OCI-M2 (cell line): Measurements from ENCODE around the gene KCTD2.

Experiments
- DNase-seq: peaks from one replicate; lab custom pipeline; 2025; ENCODE audit not compliant: unreplicated experiment; lab: John Stamatoyannopoulos, UW

The KCTD2 gene

DNA sequence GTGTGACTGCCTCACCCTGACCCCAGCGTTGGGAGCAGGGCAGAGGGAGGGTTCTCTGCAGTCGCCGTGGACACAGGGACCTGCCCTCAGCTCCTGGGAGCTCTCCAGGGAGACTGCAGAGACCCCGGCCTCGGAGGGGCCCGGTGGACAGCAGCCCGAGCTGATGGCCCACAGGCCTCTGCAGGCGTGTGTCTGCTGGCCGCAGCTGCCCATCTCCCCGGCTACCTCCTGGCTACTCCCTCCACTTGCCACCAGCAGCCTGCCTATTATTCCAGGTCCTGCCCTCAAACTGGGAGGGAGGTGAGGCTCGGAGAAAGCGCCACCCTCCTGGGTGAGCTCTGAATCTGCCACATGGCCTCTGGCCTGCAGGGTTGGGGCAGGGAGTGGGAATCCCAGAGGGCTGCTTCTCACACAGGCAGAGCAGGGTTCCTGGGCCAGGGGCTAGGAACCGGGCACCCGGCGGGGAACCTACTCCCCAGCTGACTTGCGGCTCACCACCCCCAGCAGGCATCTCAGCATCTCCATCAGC, 47.9 kb downstream of the KCTD2 start:
- DNase-seq: no peak

DNA sequence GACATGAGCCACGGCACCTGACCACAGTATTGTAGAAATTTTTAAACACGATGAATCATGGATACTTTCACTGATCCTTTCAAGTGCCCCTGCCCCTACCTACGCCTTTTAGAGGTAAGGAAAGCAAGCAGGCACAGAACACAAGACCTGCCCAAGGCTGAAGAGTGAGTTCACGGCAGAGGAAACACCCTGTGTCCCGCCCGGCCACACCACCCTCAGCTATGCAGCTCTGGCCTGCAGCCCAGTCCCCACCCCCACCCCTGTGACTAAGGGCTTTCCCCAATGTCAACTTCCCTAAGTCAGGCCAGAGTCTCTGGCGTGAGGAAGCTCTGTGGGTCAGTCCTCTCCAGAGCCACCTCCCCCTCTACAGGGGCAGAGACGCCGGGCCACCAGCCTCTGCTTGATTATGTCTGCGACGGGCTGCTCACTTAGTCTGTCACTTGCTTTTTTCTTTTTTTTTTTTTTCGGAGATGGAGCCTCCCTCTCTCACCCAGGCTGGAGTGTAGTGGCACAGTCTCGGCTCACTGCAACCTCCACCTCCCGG, 49.1 kb downstream of the KCTD2 start:
- DNase-seq: no peak

DNA sequence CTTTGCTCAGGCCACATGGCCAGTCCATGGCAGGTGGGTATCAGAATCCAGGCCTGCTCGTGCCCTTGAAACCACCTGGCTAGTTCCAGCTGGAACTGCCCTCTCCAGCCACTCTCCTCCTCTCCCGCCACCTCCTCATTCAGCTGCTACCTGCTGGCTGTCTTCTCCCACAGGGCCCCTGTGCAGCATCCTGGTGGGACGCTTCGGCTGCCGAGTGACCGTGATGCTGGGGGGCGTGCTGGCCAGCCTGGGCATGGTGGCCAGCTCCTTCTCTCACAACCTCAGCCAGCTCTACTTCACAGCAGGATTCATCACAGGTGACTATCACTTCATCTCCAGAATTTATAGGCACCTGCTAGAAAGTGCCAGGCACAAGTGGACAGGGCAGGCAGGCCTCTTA, 50.8 kb downstream of the KCTD2 start:
- no peak for DNase-seq

DNA sequence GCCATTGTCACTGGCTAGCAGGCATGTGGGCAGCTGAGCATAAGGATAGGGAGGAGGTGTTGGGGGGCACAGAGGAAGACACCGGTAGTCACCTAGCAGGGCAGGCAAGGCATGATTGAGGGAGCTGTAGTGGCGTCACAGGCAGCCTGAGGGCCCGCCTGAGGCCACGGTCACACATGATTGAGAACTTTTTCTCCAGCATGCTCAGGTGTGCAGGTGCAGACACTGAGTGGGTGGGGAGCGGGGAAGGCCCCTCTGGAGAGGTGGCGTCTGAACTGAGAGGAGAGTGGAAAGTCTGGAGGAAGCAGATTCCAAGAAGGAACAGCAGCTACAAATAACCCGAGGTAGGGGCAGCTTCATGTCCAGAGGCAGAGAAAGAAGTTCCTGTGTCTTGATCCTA, 51.8 kb downstream of the KCTD2 start:
- no peak for DNase-seq

DNA sequence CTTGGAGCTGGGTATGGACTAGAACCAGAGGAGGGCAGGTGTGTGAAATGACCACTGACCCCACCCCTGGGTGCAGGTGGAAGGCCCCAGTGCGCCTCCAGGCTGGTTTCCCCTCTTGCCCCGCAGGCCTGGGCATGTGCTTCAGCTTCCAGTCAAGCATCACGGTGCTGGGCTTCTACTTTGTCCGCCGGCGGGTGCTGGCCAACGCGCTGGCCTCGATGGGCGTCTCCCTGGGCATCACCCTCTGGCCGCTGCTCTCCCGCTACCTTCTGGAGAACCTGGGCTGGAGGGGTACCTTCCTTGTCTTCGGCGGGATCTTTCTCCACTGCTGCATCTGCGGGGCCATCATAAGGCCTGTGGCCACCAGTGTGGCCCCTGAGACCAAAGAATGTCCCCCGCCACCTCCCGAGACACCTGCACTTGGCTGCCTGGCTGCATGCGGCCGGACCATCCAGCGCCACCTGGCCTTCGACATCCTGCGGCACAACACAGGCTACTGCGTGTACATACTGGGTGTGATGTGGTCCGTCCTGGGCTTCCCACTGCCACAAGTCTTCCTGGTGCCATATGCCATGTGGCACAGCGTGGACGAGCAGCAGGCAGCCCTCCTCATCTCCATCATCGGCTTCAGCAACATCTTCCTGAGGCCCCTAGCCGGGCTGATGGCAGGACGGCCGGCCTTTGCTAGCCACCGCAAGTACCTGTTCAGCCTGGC, 53.0 kb downstream of the KCTD2 start:
- DNase-seq: no peak

DNA sequence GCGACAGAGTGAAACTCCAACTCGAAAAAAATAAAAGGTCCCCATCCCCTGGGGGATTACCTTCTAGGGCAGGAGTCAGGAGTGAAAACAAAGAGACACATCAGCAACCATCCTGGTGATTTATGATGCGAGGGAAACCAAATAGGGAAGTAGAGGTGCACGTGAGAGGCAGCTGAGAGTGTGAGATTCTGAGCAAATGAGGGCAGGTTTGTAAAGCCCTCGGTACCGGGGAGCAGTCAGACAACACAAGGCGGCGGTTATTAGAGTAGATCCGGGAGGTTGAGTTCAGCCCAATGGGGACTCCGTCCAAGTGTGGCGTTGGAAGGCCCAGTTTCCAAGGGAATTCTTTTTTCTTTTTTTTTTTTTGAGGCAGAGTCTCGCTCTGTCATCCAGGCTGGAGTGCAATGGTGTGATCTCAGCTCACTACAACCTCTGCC, 55.4 kb downstream of the KCTD2 start:
- no peak for DNase-seq

DNA sequence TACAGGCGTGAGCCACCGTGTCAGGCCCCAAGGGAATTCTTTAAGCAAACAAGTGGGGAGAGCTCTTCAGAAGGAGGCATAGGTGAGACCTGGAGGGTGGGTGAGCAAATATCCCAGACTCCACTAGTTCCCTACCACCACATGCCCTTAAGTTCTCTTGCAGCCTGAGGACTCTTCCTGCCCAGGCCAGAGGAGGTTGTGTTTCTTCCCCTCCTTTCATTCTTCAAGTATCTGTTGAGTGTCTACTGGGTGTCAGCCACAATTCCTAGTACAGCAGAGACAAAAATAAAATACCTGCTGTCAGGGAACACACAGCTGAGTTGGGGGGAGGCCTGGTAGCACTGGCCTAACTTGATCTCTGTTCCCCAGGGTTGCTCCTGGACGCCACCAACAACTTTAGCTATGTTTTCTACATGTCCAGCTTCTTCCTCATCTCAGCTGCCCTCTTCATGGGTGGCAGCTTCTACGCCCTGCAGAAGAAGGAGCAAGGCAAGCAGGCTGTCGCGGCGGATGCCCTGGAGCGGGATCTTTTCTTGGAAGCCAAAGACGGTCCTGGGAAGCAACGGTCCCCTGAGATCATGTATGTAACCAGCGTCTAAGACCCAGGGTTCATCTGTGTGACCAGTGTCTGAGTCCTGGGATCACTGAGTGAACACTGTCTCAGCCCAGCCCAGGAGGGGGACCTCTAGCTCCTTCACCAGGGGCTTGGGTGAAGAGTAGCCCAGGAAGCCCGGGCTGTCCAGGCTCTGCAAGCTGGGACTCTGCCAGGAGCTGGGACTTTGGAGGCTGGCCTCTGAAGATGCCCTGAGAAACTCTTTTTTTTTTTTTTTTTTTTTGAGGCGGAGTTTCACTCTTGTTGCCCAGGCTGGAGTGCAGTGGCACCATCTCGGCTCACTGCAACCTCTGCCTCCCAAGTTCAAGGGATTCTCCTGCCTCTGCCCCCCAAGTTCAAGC, 56.9 kb downstream of the KCTD2 start:
- no peak for DNase-seq

DNA sequence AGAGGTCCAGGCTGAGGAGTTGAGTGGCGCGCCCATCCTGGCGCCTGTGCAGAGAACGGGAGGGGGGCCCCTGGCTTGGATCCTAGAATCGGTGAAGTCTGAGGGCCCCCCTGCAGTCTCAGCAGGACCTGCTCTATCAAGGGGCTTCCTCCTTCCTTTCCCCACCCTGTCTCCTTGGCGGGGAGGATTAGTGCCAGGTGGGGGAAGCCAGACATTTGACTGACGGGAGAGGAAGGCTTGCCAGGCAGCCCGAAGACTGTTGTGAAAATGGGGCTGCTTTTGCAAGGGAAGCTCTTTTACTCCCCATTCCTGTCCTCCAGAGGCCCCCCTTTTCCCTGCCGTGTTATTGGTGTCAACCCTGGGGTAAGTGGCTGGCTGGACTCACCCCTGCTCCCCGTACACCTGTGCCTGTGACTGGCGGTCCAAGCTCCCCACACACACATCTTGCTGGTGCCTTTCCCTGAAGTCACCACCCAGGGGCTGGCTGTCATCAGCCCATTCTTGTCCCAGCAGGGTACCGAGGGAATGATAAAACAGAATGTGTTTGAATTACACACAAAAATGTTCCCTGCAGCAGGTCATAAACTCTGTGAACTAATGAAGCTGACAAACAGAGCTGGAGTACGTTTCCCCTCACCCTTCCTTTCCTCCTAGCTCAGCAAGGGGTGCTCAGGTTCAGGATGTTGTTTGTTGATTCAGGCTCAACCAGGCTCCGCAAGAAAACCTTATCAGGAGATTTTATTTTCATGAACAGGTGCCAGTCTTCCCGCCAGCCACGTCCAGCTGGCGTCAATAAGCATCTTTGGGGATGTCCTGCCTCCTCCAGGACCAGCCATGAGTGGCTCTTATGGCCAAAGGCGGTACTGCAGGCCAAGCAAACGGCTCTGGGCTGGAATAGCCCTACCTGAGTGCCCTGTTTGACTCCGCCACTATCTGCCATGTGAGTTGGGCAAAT, 58.4 kb downstream of the KCTD2 start:
- DNase-seq: no peak

DNA sequence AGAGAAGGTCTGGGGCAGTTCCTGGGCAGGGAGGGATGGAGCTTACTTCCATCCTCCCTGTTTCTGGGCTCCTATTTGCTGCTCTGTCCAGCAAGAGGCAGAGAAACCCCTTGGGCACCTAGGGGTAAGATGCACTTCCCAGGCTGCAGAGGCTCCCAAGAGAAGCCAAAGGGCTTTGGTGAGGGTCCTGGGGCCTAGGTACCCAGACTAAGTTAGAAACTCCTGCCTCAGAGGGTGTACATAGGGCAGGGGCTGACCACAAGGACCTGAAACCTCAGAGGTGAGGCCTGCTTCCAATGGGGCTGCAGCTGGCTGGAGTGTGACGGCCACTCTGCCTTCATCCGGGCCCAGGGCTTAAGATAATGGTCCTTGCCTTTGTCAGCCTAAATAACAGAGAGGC, 61.2 kb downstream of the KCTD2 start:
- DNase-seq: no peak

DNA sequence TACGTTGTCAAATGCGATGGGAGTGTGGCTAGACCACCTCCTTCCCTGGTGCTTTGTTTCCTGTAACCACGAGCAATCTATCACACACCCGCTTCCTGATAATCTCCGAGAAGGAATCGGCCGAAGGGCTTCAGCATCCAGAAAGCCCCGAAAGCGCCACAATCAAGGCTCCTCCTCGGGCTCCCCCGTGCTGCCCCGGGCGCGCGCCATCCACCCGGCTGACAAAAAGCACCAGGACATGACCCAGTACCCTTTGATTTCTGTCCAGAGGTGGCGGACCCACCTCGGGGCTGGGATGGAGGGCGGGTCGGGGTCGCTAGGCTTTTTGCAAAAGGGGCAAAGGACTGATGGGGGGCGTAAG, 62.0 kb downstream of the KCTD2 start:
- DNase-seq: no peak

DNA sequence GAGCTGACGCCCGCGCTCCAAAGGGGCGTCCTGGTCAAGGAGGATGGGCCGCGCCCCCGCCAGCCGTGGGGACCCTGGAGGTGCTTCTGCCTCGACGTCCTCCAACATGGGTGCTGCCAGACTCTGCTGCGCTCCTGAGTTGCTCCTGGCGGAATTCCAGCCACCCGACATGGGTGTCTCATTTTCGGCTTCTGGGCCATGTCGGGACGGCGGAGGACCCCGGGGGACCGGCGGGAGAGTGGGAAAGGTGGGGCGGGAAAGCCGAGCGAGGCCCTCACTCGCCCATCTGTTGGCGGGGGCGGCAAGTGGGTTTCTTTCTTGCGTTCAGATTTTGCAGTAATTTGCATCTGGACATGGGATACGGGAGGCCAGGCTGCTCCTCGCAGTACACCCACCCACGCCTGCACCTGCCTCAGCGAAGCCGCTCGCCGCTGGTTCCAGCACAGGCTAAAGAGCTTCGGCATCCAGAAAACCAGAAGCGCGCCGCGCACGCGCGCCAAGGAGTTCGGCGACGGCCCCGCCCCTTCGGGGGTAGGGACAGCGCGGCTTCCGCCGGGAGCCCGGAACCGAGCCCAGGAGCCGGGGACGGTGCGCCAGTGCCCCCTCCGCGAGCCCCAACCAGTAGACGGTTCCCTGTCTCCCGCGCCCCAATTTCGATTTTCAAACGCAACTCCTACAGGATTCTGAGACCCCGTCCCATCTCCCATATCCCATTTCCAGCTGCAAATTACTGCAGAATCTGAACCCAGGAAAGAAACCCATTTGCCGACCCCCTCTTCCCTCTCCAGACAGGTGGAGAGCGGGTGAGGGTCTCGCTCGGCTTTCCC, 62.6 kb downstream of the KCTD2 start, which contains the start of gene ARMC7:
Gene ARMC7, plus strand, starts transcription at position 563 of the 827 bp plus-strand sequence. CDS start 320 bp downstream, outside the sequence.
- no peak for DNase-seq

DNA sequence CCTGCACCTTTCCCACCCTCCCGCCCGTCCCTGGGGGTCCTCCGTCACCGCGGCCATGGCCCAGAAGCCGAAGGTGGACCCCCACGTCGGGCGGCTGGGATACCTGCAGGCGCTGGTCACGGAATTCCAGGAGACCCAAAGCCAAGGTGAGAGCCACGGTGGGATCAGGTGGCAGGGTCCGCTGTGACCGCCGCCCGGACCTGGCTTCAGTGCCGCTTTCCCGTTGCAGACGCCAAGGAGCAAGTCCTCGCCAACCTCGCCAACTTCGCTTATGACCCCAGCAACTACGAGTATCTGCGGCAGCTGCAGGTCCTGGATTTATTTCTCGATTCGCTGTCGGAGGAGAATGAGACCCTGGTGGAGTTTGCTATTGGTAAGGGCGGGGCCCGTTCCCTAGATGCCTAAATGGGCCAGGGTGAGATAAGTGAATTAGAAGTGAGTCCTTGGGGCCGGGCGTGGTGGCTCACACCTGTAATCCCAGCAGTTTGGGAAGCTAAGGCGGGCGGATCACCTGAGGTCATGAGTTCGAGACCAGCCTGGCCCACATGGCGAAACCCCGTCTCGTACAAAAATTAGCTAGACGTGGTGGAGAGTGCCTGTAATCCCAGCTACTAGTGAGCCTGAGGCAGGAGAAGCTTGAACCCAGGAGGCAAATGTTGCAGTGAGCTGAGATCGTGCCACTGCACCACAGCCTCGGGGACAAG, 63.4 kb downstream of the KCTD2 start:
- DNase-seq: no peak

DNA sequence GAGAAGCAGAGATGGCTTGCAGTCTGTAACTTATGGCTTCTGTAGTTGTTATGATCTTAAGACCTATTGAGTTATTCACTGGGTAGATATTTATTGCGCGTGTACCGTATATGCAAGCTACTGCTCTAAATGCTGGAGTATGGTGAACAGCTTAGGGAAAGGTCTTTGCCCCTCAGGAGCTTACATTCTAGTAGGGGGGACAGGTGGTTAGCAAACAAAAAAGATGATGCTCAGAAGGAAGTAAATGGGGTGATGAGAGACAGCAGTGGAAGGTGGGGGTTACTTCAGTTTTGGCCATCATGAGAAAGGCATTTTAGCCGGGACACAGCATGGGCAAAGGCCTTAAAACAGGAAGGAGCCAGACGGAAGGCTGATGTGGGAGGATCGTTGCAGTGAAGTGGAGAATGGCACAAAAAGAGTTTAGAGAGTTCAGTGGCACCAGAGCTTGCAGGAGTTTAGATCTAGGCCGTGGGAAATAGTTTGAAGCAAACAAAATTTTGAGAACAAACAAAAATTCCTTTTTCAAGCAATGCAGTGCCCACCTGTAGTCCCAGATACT, 64.8 kb downstream of the KCTD2 start:
- DNase-seq: no peak

DNA sequence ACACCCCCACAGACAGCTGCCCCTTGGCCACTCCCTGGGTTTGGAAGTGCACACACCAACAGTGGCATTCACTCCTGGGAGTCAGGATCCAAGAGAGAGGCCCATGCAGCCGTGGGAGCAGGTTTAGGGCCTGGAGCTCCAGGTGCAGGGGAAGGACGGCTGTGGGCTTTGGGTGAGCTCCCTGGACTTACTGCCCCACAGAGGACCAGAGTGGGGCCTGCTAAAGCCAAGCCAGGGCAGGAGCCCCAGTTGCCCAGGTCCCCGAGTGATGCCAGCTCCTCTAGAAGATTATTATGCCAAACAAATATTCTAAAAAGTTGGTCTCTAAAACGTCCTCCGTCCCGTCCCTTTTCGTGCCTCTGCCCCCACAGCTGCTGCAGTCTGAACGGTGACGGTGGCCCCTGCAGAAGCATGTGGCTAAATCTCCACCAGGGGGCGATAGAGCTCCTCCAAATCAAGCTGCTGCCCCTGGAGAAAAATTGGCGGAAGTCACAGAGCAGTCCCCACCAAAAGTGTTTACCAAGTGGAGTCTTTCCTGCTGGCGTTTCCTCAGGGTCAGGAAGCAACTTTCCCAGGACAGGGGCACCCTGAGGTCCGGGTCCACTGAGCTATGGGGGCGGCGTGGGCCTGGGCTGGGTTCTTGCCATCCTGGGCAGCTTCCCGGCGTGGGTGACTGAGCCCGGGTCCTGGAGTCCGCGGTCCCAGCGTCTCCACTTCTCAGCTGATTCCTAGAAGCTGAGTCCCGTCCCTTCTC, 67.0 kb downstream of the KCTD2 start:
- DNase-seq: peak; percentile 47

DNA sequence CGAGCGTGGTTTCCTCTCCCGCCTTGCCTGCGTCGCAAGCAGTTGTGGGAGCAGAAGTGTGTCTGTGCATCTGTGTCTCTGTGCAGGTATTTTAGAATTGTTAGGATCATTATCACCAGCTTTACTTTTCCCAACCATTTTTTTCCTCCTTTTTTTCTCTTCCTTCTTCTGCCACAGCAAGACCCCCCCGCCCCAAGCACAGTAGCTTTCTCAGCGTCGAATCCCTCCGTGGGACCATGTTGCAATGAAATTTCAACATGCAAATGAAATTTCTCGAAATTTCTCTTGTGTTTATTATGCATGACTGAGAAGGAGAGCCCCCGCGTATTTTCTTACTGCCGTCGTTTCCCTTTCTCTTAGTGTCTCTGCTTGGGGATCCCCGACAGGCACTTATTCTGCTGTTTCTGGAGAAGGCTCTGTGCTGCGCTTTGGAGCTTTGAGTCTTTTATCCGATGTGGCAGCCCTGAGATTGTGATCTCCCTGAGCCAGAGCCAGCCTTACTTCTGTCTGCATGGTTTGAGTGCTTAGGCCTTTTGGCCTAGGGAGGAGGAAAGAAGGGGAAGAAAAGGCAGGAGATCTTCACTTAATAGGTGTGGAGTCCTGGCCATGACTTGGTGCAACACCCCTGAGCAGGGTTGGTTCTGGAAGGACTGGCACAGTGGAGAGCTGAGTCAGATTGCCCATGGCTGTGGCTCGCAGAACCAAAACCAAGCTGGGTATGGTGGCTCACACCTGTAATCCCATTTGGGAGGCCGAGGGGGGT, 67.7 kb downstream of the KCTD2 start:
- DNase-seq: no peak
